NCI-H1417 (cell line): Measurements from ENCODE around the gene ARHGEF17.

Experiments used
- DNase-seq, 3 experiments: peaks; one replicate each; lab custom pipeline; 2025; lab: John Stamatoyannopoulos, UW

Gene ARHGEF17

DNA sequence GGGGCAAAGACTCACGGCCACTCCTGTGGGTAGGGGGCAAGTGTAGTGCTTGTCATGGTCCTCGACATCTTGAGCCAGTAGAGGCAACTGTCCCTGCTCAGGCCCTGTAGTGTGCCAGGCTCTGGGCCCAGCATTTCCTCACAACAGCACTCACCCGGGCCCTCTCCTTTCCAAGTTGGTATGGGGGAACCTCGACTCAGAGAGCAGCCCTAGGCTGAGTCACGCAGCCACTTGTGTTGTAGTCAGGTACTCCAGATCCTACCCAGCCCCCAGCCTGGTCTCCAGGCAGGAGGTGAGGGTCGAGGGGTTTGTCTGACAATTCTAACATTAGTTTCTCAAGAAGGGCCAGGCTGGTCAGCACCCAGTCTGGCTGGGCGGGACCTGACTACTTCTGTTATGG lies 72.3 kb downstream of the ARHGEF17 start:
- DNase-seq = no peak

DNA sequence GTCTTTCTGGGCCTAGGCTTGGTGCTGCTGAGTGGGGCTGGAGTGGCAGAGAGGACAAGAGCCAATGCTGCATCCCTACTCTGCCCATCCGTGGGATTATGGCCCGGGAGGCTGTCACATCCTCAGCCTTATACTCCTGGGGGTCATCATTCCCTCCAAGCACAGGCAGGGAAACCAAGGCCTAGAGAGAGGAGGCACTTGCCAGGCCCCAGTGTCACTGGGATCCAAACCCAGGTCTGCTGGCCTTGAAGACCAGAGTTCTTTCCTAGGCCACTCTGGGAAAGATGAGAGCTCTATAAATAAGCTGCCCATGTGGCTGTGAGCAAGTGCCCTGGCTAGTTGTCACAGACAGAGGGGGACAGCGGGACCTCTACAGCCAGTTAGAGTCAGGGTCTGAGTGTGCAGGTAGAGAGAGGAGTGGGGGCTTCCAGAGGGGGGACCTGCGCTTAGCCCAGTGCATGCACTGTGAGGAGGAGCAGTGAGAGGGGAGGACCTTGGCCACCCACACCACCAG lies 72.9 kb downstream of the ARHGEF17 start:
- DNase-seq = no peak

DNA sequence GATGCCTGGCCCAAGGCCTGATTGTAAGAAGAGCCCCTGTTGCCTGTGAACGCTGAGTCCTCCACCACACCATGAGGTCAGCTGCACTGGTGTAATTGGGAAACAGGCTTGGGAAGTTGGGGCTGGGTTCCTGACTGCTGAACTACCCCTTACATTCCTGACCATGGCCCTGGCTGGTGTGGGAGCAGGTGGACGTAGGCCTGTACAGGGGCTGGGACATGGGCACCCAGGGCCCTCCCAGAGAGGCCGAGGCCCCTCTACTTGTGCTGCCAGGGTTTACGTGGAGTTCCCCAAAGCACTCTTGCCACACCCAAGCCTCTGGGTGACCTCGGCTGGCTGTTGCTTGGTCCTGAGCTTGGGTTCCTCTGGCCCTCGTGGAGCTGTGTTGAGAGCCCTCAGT lies 73.5 kb downstream of the ARHGEF17 start:
- no peak for DNase-seq

DNA sequence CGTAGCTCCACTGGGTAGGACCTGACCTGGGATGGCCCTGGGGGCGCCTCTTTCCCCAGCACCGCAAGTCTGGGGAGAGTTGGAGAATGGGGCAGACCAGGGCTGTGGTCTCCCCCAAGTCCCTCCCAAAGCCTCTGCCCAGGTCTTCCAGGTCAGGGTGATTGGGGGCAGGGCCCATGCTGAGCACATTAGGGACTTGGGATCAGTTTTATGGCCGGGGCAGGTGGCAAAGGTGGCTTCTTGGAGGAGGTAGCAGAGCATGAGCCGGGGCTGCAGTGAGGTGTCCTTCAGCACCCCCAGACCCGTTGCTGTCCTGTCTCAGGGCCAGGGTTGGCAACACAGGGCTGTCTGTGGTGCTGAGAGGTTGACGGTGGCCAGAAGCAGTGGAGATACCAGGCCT lies 74.1 kb downstream of the ARHGEF17 start:
- no peak for DNase-seq

DNA sequence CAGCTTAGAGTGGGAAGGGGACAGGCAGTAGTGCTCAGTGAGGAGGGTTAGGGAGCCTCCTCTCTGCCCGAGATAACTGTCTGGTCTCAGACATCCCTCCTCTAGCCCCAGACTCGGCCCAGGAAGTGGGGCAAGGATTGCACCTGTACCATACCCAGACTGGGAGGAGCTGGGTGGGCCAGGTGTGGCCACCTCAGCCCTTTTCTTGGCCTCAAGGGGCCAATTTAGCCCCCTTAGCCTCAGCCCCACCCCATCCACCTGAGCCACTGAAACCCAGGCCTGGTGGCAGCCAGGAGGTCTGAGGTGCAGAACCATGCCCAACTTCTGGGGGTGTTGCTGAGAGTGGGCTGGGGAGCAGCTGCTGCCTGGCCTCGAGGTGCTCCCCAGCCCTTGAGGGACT lies 74.7 kb downstream of the ARHGEF17 start:
- DNase-seq = no peak

DNA sequence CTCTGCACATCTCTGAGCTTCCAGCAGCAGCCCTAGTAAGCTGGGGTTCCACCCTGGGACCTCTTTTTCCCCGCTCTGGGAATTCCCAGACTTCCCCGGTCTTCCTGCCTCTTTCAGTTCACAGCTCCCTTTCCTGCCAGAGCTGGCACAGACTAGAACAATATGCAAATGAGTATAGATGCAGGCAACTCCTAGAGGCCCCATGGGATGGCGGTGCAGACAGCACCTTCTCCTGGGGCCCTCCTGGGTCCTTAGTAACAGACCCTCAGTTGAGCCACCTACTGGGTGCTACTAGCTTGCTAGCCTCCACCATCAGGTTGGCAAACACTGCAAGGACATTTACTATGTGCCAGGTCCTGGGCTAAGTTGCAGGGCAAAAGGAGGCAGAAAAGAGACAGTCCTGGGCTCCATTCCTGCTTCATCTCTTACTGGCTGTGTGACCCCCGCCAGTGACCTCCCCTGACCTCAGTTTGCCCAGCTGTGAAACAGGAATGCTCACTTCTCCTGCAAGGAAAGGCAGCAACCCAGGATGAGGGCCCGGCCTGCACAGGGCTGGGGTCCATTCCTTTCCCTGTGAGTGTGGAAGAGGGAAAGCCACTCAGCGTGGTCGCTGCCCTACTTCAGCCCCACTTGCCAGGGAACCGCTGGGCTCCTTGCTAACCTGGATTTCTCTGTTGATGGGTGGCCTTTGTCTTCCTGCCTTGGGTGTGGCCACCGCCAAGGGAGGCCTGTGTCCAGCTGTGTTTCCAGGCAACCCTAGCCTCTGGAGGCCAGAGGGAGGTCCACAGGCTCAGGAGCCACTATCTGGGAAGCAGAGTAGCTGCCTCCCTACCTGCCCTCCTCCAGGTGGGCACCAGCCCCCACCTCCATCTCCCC lies 75.4 kb downstream of the ARHGEF17 start:
- peak in 2 of 3 experiments; percentile 17 to 59 for DNase-seq

DNA sequence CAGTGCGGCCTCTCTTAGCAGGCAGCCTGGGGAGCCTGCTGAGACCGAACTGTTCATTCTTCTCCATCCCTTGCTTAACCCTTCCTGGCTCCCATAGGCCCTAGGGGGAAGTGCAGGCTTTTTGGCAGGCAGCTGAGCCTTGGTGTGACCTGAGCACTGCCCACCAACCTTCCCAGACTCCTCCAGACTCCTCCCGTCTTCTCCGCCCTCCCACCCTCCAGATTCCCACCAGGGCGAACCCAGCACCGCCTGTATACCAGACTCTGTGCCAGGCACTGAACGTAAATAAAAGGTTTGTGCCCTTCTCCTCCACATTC lies 76.0 kb downstream of the ARHGEF17 start:
- DNase-seq = no peak

DNA sequence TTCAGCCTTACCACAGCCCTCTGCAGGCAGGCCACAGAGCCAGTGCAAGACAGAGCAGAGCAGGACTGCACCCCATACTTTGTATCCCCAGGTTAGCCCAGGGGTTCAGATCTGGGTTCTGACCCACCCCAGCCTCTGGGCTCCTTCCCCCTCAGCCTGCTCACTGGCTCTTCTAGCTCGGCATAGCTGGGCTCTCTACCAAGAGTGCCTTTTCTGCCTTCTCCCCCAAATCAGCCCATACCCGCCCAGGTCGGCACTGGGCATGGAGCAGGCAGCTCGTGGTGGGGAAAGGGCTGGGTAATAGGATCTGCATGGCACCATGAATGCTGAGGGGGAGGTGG lies 76.4 kb downstream of the ARHGEF17 start:
- DNase-seq = peak in 1 of 3 experiments; percentile 33

DNA sequence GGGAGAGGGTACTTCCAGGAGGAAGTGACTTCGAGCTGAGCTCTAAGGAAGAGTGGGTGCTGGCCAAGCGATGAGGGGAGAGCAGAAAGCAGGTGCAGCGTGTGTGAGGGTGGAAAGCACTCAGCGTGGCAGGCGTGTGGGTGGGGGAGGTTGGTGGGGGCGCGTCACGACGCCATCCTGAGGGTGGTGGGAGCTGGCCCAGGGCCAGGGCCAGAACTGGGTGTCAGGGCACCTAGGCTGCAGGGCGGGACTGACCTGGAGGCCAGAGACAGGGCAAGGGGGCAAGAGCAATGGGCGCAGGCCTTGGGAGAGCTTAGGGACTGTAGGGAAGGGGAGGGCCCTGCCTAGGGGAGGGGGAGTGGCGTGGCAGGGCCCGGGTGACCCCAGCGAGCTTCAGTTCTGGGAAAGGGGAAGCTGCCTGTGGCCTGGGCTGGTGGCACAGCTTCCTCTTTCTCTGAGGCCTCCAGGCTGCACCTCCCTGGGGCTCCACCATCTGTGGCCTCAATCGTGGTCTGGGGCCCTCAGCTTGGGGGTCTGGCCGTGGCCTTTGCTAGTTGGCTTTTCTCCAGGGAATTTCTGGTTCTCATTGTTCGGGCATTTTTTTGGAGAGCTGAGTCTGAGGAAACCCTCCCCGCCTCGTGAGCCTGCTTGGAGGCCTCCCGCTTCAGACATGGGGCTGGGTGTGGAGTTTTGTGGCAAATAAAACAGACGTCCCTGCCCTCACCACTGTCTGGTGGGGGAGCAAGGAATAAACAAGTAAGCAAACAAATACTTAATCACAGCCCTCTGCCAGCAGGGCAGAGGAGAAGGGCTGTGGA lies 77.0 kb downstream of the ARHGEF17 start:
- peak in 1 of 3 experiments; percentile 30 for DNase-seq

DNA sequence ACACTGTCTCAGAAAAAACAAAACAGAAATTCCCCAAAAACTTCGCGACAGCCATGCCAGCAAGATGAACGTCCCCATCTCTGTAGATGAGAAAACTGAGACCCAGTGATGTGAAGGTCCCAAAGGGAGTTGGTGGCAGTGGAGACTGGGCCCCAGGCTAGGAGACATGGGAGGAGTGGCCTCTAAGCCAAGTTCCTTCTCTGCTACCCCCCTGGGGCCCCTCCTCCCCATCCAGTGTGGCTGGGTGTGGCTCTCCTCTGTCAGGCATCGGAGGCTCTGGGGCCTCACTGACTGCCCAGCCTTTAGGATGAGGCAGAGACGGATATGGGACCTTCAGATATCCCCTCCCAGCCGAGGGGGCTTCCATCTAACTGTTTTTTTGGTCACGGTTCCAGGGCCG lies 77.9 kb downstream of the ARHGEF17 start:
- no peak for DNase-seq

DNA sequence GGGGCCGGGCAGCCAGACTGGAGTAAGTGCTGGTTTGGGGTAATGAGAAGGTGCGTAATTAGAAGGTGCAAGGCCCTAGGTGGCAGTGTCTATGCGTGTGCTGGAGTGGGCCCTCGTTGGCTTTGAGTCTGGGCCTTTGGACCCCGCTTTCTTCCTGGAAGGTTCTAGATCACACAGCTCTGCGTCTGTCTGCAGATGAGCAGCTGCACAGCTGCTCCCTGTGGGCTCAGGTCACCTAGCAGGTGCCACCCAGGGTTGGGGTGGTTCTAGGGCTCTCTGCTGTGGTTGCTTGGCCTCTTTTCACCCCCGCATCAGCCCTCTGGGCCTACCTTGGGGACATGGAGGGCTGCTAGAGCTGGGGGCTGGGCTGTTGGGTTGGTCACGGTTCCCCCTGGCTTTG lies 78.5 kb downstream of the ARHGEF17 start:
- DNase-seq = no peak

DNA sequence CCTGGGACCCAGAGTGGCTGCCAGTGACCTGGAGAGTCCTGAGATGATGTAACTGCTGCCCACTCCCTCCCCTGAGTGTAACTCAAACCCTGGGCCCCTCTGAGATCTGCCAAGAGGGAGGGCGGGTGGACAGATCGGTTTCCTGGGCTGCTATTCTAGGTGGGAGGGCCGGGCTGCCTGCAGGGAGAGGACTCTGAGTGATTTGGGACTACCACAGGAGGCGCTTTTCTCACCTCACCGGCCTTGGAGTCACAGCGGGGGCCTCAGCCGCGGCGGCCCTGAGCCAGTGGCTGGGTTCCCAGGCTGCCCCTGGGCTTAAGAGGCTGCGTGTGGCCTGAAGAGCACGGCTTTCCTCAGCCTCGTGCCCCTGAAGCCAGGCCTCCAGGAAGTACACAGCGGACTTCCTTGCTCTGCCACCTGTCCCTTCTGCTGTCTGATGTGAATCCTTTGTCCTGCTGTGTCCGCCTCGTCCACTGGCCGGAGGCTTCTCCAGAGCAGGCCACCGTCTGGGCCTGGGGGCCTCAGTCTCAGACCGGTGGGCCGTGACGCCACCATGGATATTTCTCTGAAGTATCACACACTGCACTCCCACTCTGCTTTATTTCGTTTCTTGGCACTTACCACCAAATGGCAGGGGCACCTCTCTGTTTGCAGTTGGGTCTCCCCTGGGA lies 79.7 kb downstream of the ARHGEF17 start:
- no peak for DNase-seq

DNA sequence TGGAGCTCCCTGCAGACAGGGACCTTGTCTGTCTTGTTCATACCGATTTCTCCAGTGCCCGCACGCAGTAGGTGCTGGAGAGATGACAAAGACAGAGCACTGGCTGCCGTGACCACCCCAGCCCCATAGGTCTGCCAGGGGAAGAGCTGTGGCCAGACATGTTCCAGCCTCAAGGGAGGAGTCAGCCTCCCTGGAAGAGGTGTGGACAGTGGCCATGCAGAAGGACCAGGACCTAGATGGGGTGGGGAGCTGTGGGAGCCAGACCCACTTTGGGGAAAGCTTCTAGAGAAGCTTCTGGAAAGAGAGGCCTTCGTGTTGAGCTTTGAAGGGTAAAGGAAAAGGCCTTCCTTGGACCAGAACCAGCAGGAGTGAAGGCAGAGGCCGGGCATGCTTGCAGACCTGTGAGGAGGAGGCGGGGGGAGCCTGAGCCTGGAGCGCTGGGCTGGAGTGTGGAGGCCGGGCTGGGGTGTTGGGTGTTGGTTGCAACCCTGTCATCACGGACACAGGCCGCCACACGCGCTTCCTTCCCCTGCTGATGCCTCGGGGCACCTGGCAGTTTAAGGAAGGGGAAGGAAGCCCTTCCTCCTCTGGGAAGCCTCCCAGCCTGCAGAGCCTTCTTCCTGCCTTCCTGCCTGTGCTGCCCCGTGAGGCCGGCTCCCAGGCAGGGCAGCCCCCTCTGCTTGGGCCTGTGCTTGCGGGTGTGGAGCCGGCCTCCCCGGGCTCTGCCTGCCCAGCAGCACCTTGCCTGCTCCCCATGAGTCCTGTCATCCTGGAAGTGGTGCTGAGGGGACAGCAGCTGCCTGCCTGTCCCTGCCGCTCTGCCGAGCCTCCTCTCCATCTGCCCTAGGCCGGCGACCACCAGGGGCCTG lies 80.4 kb downstream of the ARHGEF17 start:
- DNase-seq = peak in 2 of 3 experiments; percentile 24 to 48

DNA sequence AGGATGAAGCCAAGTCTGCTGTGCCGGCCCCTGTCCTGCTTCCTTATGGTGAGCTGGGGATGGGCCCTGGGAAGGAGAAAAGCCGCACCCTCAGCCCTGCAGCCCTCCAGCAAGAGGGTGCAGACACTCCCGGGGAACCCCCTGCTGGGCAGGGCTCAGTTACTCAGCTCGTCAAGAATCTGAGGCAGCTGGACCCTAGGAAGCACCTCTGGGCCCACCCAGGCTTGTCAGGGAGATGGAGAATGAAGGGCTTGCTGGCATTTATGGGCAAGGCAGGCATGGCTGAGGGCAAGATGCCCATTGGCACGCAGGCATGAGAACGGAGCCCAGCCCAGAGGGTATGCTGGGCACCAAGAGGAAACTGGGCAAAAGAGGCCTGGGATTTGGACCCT lies 81.1 kb downstream of the ARHGEF17 start:
- no peak for DNase-seq

DNA sequence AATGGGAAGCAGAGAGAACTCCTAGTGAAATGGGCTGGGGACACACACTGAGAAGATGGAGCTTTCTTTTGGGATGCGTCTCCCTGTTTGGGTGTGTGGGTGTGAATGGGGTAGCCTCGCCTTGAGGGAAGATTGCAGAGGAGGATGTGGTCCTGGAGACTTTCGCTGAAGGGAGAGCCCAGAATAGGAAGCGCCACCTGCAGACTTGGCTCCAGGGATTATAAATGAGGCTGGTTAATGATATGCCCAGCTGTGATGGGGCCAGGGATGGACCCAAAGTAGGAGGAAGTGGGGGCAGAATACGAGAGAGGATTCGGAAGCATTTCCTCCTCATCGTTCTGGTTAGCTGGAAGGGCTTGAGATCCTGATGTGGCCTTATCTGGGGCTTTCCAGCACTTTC lies 81.8 kb downstream of the ARHGEF17 start:
- DNase-seq = no peak

DNA sequence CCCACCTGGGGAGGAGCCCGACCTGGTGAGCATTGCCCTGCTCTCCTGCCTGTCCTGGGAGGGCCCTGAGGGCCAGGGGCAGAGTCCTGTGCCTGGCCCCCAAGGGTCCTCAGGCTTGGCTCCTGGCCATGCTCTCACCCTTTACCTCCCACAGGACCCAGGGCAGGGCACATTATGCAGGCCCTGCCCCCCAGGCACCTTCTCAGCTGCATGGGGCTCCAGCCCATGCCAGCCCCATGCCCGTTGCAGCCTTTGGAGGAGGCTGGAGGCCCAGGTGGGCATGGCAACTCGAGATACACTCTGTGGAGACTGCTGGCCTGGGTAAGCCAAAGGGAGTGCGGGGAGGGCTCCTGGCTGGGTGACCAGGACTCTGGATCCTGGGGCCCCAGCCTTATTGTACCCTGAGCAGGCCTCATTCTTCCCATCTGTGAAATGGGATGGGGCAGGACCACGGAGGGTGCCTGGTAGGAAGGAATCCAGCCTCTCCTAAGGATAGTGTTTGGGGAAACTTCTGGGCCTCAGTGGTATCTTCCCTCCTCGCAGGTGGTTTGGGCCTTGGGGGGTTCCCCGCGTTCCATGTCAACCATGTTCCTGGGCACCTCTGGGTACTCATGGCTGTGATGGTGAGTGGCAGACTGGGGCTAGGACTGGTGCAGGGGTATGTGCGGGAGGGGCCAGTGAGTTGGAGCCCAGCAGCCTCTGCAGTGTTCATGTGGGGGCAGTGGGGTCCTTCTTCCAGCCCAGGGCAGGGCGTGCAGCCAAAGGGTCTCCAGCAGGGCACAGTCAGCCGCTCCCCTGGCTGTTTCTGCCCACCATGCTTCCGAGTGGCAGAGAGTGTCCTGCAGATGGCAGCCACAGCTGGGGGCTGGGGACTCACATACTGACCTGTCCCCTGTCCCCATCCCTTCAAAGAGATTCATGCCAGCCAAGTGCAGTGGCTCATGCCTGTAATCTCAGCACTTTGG lies 82.8 kb downstream of the ARHGEF17 start:
- DNase-seq = no peak

DNA sequence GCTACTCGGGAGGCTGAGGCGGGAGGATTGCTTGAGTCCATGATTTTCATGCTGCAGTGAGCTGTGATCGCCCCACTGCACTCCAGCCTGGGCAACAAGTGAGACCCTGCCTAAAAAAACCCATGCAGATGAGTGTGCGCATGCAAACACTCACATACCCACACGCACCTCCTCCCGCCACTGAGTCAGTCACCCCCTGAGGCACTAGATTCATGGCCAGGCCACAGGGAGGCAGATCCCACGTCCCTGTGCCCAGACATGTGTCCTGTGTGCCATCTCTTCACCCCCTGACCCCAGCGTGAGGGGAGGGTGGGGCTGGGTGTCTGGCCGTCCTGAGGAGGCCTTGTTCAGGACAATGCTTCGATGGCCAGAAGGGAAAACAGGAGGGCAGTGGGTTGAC lies 83.6 kb downstream of the ARHGEF17 start:
- no peak for DNase-seq

DNA sequence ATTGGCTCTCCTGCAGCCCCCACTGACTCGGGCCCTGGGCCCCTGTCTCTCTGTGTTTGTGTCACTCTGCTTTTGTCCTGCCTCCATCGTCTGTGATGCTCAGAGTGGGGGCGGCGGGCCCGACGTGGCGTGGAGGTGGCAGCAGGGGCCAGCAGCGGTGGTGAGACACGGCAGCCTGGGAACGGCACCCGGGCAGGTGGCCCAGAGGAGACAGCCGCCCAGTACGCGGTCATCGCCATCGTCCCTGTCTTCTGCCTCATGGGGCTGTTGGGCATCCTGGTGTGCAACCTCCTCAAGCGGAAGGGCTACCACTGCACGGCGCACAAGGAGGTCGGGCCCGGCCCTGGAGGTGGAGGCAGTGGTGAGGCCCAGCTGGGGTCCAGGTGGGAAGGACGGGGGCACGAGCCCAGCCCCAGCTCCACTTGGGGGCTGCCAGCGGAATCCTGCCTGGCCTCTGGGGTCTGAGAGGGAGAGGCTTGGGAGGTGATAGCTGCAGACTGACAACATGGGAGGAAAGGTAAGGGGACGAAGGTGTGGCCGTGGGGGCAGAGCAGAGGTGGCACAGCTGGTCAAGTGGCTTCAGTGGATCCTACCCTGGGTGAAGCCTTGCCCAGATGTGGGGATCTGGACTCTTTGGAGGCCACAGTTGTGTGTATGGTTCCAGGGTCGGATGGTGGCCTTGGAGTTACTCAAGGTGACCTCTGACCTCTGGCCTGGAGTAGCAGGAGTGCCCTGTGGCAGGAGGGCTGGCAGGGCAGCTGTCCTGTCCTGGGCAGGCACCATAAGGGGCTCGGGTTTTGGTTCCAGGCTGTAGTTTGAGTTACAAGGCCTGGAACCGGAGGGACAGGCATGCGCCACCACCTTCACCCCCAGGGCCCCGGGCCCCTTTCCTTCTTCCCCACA lies 84.3 kb downstream of the ARHGEF17 start:
- no peak for DNase-seq

DNA sequence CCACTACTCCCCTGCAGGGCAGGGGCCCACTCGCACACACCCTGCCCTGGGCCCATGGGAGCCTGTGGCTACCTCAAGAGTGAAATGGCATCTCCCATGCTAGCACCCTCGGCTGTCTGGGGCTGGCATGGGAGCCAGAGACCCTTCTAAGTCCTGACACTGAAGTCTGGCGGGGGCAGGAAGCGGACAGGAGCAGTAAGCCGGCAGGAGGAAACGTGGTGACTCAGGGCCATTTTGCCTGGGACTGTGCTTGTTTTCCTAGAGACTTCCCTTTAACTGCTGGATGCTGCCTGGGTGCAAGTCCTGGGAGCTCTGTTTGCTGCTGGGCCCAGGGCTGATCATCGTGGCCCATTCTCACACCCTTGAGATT lies 84.9 kb downstream of the ARHGEF17 start:
- no peak for DNase-seq
